WTC11 (cell line): ENCODE data around the gene KIAA0930. TPM values are rescaled to one million over a fixed set of nuclear protein-coding genes. Genes with fewer than 3 reads are reported as not detected.
A peak's percentile ranks its signal among the peaks of the same experiment; 100 is the strongest.

Experiments
- ATAC-seq: fragments of 200-7000 bp; cut with Tn5 transposase; 2 replicates; pipeline ENCODE4 v1.10.0; 2021; ENCODE audit warnings: mild to moderate bottlenecking, moderate library complexity
- CTCF ChIA-PET: fragments of 300-600 bp; sonication (Branson Sonifier 250); formaldehyde crosslinking; loops from one replicate; lab custom pipeline; 2021; ENCODE audit warnings: antibody characterized with exemption; lab: Charles Lee
- POLR2A ChIA-PET: fragments of 350-600 bp; sonication (Branson Sonifier 250); formaldehyde crosslinking; loops from one replicate; lab custom pipeline; 2021; ENCODE audit warnings: antibody characterized with exemption; lab: Charles Lee
- DNase-seq: peaks from one replicate; pipeline ENCODE4 v3.0.0; 2021; ENCODE audit warnings: low spot score
- H3K27ac Mint-ChIP-seq: 2 replicates; pipeline ENCODE4 v1.8.0; 2021; ENCODE audit warnings: mixed read lengths
- H3K27me3 Mint-ChIP-seq: 2 replicates; pipeline ENCODE4 v1.8.0; 2021; ENCODE audit warnings: low read depth, mild to moderate bottlenecking, moderate library complexity, mixed read lengths
- H3K36me3 Mint-ChIP-seq: 2 replicates; pipeline ENCODE4 v1.8.0; 2021; ENCODE audit warnings: mixed read lengths
- H3K4me1 Mint-ChIP-seq: 2 replicates; pipeline ENCODE4 v1.8.0; 2022; ENCODE audit warnings: mixed read lengths
- H3K4me3 Mint-ChIP-seq: 2 replicates; pipeline ENCODE4 v1.8.0; 2021; ENCODE audit warnings: mild to moderate bottlenecking, moderate library complexity, mixed read lengths
- H3K9me3 Mint-ChIP-seq: 2 replicates; pipeline ENCODE4 v1.8.0; 2021; ENCODE audit warnings: mixed read lengths
- CBFB ChIP-seq: sonication (generic); formaldehyde crosslinking; IDR thresholded peaks from 2 replicates; pipeline ENCODE4 v1.8.1; 2022; ENCODE audit warnings: mild to moderate bottlenecking, low read depth, missing genetic modification reagents
- CREB1 ChIP-seq: sonication (generic); formaldehyde crosslinking; IDR thresholded peaks from 2 replicates; pipeline ENCODE4 v1.8.0; 2023; ENCODE audit warnings: mild to moderate bottlenecking, missing genetic modification reagents
- E2F4 ChIP-seq: sonication (generic); formaldehyde crosslinking; IDR thresholded peaks from 2 replicates; pipeline ENCODE4 v1.8.1; 2022; ENCODE audit warnings: low read depth, mild to moderate bottlenecking, moderate library complexity, missing genetic modification reagents, borderline replicate concordance
- FOXJ3 ChIP-seq: sonication (generic); formaldehyde crosslinking; IDR thresholded peaks from 2 replicates; pipeline ENCODE4 v1.9.0; 2021; ENCODE audit warnings: missing genetic modification reagents, mild to moderate bottlenecking, borderline replicate concordance
- GRHL2 ChIP-seq: fragments of 250-450 bp; sonication (Bioruptor Pico); IDR thresholded peaks from 2 replicates; pipeline ENCODE4 v1.8.0; 2022; ENCODE audit warnings: mild to moderate bottlenecking, moderate library complexity; ENCODE audit not compliant: insufficient replicate concordance, severe bottlenecking
- HMGXB4 ChIP-seq: sonication (generic); formaldehyde crosslinking; IDR thresholded peaks from 2 replicates; pipeline ENCODE4 v1.8.1; 2023; ENCODE audit warnings: mild to moderate bottlenecking, moderate library complexity, missing genetic modification reagents
- JUN ChIP-seq: sonication (generic); formaldehyde crosslinking; IDR thresholded peaks from 2 replicates; pipeline ENCODE4 v1.8.0; 2023; ENCODE audit warnings: mild to moderate bottlenecking, missing genetic modification reagents
- KAT7 ChIP-seq: sonication (generic); formaldehyde crosslinking; IDR thresholded peaks from 2 replicates; pipeline ENCODE4 v1.8.1; 2023; ENCODE audit warnings: missing genetic modification reagents, mild to moderate bottlenecking, borderline replicate concordance
- STAT6 ChIP-seq: sonication (generic); formaldehyde crosslinking; conservative IDR thresholded peaks from 2 replicates; pipeline ENCODE4 v1.8.1; 2023; ENCODE audit warnings: mild to moderate bottlenecking, low read depth, missing genetic modification reagents, moderate library complexity
- TEAD1 ChIP-seq: sonication (generic); formaldehyde crosslinking; IDR thresholded peaks from 2 replicates; pipeline ENCODE4 v1.8.0; 2022; ENCODE audit warnings: mild to moderate bottlenecking, missing genetic modification reagents
- TP53 ChIP-seq: sonication (generic); formaldehyde crosslinking; IDR thresholded peaks from 2 replicates; pipeline ENCODE4 v1.8.1; 2023; ENCODE audit warnings: mild to moderate bottlenecking, missing genetic modification reagents
- USF1 ChIP-seq: sonication (generic); formaldehyde crosslinking; IDR thresholded peaks from 2 replicates; pipeline ENCODE4 v1.8.0; 2022; ENCODE audit warnings: mild to moderate bottlenecking, missing genetic modification reagents
- USF2 ChIP-seq: sonication (generic); formaldehyde crosslinking; IDR thresholded peaks from 2 replicates; pipeline ENCODE4 v1.8.1; 2023; ENCODE audit warnings: mild to moderate bottlenecking, missing genetic modification reagents, moderate library complexity
- ZNF219 ChIP-seq: sonication (generic); formaldehyde crosslinking; IDR thresholded peaks from 2 replicates; pipeline ENCODE4 v1.8.0; 2023; ENCODE audit warnings: missing genetic modification reagents, mild to moderate bottlenecking, borderline replicate concordance
- ZNF317 ChIP-seq: sonication (generic); formaldehyde crosslinking; IDR thresholded peaks from 2 replicates; pipeline ENCODE4 v1.8.1; 2023; ENCODE audit warnings: low read depth, mild to moderate bottlenecking, moderate library complexity, missing genetic modification reagents, borderline replicate concordance
- ZNF423 ChIP-seq: fragments of 250-450 bp; sonication (Bioruptor Pico); IDR thresholded peaks from 2 replicates; pipeline ENCODE4 v2.1.2; 2022; ENCODE audit warnings: mild to moderate bottlenecking, moderate library complexity
- ZSCAN18 ChIP-seq: fragments of 250-450 bp; sonication (Bioruptor Pico); IDR thresholded peaks from 2 replicates; pipeline ENCODE4 v2.1.2; 2022; ENCODE audit warnings: mild to moderate bottlenecking, moderate library complexity
- total RNA-seq: library from RNA; stranded (reverse); gene quantifications from 3 replicates; pipeline ENCODE4 v1.2.3, GENCODE V29; 2021

The KIAA0930 gene
- total RNA-seq, 1 experiment from 2014 or later: 62.1 TPM

GRCh38 chr22:45197606-45198462 lies 42.9 kb downstream of the KIAA0930 start:
- no peaks in the 10 kb centered on the region for H3K27me3 Mint-ChIP-seq
- no peaks in the 10 kb centered on the region for H3K9me3 Mint-ChIP-seq
- H3K4me1 Mint-ChIP-seq: peaks cover 30% of the 10 kb centered on the region
- TF ChIP-seq TEAD1 (CRISPR knock-in tag) (no peak), ZNF317 (no peak), KAT7 (CRISPR knock-in tag) (no peak), USF2 (CRISPR knock-in tag) (no peak), E2F4 (CRISPR knock-in tag) (no peak), CBFB (CRISPR knock-in tag) (no peak), JUN (CRISPR knock-in tag) (no peak), STAT6 (CRISPR knock-in tag) (no peak), ZNF219 (CRISPR knock-in tag) (no peak), GRHL2 (no peak), CREB1 (no peak), USF1 (CRISPR knock-in tag) (no peak), HMGXB4 (CRISPR knock-in tag) (no peak), ZSCAN18 (CRISPR knock-in tag) (no peak), FOXJ3 (no peak), TP53 (CRISPR knock-in tag) (no peak), ZNF423 (CRISPR knock-in tag) (no peak)
- peaks cover 4% of the 10 kb centered on the region; the same call in 1 of the 2 replicates for H3K36me3 Mint-ChIP-seq
- POLR2A ChIA-PET: no interaction called here
- DNase-seq (no peak), ATAC-seq (no peak)
- peak overlapping the region; percentile 89 for H3K27ac Mint-ChIP-seq
- CTCF ChIA-PET: interaction anchor here (1.2 kb wide), 1 partner anchor 11 kb away, joined by 8 read pairs; no protein-coding TSS in a partner anchor
- H3K4me3 Mint-ChIP-seq: no peak overlapping the region
